GM19438 (cell line): ENCODE results near the gene PRKCQ.

Source experiments
- ATAC-seq: cut with Tn5 transposase; IDR thresholded peaks from one replicate; pipeline ENCODE4 v1.9.1; 2021; ENCODE audit warnings: low read depth; ENCODE audit not compliant: unreplicated experiment

PRKCQ gene

DNA sequence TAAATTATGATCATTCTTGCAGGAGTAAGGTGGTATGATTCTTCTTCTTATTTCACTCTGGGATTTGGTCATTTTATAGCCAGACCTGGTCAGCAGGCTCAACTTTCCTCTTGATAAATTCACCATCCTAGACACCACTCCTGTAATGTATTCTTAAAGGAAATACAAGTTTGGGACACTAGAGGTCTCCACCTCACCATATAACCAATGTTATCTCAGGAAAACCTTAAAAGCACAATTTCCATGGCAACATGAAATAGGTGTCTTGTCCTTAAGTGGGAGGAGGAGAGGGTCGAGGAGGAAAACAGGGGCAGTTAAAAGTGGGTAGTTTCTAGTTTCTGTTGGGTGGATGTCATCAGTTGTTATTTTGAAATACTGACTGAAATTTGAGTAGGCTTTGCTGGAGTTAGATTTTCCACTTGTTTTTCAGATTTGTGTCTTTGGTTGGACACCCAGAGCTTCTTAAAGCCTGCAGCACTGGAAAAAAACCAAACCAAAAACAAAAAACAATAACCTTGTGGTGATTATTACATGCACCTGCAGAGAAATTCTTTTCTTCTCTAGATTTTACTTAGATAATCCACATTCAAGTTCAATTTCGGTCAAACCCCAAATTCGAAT, 163.1 kb downstream of the PRKCQ start:
- ATAC-seq, result no peak

- ATAC-seq, result no peak
Observed at GRCh38 chr10:6411436-6411835, 168.6 kb downstream of the PRKCQ start.

- no peak for ATAC-seq
Observed at GRCh38 chr10:6410830-6411229, 169.2 kb downstream of the PRKCQ start.

DNA sequence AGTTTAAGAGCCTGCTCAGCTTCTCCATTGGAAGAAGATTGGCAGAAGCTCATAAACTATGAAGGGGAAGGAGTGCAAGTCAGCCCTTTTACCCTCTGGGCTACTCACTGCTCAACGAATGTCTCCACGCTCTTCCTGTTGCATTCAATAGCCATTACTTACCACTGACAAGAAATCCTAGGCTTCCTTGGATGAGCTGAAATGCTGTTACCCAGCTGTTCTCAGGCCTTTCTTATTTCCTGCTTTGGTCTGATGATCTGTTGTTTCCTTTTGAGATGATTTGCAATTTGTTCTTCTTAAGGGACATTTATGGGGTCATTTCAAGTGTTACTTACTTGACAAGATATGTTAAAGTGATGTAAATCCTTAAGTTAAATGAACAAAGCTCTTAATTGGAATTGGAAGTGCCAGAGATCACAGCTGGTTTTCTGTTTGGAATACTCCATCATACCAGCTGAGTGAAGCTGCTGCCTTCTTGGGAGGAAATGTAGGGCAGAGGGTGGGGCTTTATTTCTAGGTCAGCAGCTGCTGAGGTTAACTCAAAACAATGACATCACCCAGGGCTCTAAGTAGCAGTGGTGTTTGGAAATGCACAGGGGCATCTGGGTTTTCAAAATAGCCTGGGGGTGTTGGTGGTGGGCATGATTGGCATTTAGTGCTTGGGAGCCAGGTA, 170.0 kb downstream of the PRKCQ start:
- ATAC-seq, result no peak

DNA sequence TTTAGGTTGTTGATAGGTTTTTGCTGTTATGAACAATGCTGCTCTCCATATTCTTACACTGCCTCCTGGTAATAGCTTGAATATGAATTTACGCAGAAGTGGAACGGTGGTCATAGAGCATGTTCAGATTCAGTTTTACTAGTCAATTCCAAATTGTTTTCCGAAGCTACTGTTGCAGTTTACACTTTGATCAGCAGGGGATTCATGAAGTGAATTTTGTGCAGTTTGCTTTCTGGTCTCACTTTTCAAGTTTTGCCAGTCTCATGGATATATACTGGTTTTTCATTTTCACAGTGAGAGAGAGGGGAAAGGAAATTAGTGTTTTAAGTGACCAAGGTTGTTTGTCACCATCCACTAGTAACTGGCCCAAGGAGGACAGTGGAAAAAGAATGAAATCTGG, 171.3 kb downstream of the PRKCQ start:
- ATAC-seq, result no peak

DNA sequence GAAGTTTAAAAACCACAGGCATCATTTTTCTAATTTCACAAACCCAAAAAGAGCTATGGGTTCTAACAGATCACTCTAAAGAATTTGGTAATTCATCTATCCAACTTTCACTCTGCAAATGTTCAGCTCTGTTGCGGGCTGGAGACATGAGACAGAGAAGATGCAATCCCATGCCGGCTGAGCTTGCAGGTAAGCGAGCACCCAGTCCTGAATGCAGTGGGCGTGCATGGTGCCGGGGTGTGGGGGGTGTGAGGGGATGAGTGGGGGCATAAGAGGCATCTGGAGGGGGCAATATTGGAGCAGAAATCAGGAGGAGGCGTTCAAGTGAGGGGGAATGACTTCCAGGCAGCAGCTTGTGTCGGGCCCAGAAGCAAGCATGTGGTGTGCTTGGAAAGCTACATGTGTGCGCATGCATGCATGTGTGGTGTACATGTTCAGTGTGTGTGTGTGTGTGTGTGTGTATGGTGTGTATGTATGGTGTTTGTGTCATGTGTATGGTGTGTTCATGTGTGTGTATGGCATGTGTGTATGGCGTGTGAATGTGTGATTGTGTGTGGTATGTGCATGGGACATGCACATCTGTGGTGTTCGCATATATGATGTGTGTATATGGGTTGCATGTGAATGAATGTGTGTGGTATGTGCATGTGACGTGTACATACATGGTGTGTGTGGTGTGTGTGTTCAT, 172.9 kb downstream of the PRKCQ start:
- ATAC-seq, result no peak

- ATAC-seq, result no peak
Observed at GRCh38 chr10:6406220-6407033, 173.6 kb downstream of the PRKCQ start.

GRCh38 chr10:6405713-6406112, 174.4 kb downstream of the PRKCQ start:
- no peak for ATAC-seq

GRCh38 chr10:6404127-6405072, 175.7 kb downstream of the PRKCQ start:
- no peak for ATAC-seq

DNA sequence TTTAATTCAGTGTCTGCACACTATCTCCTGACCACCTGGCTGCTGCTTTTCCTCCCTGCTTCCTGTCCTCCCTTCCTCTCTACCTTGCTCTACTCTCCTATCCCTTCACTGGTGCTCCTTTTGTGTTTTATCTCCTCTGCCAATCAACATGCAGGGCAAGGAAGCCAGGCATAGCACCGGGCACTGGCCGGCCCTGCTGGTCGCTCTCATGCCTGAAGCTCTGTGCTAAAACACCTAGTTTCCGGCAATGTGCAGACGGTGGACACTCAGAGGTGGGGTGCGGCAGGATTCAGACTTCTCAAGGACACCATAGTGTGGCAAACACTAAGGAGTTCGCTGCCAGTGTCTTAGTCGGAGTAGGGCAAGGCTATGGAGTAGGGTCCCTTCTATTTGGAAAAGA, 177.1 kb downstream of the PRKCQ start:
- no peak for ATAC-seq

- ATAC-seq, result no peak
Observed at GRCh38 chr10:6402349-6402709, 177.7 kb downstream of the PRKCQ start.

- peak; percentile 77 for ATAC-seq
Observed at GRCh38 chr10:6401558-6402348, 178.3 kb downstream of the PRKCQ start.

DNA sequence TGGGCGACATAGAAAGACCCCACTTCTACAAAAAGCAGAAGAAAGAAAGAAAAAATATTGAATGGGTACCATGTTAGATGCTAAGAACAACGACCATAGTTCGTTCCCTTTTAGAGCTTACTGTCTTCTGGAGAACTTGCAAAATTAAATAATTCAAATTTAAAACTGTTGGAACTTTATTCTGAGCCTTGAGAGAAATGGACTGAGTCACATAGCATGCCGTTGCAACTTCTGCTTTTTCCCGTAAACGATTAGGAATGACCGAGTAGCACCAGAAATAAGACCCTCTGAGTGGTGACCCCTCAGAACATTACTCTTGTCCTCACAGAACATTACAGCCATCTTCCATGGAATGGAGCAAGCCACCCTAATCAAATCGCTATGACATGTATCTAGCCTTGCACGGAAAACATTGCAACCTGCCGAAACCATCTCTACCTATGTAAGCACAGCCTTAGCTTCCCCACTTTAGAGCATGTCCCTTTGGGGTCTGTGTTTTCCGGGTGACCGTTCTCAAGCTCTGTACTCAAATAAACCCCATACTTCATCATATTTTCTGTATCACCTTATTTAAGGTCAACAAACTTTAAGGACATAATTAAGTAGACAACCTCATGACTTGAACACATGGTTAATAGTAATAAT, 179.1 kb downstream of the PRKCQ start:
- ATAC-seq, result no peak

DNA sequence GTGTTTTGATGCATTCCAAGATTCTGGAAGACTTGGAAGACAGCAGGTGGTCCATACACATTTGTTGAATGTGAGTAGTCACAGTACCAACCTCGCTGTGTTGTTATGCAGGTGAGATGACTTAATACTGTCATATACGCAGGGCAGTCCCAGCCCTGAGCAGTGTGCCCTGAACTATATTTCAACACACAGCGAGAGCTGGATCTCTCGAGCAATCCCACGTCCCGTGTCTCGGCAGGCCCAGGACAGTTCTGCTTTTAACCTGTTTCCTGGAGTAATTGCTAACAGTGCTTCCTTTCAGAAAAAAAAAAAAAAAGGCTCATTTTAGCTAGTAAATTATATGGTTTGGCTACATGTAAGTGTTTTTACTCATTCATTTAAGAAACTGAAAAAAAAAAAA, 179.7 kb downstream of the PRKCQ start:
- ATAC-seq, result no peak

GRCh38 chr10:6399879-6400278, 180.2 kb downstream of the PRKCQ start:
- ATAC-seq, result no peak

DNA sequence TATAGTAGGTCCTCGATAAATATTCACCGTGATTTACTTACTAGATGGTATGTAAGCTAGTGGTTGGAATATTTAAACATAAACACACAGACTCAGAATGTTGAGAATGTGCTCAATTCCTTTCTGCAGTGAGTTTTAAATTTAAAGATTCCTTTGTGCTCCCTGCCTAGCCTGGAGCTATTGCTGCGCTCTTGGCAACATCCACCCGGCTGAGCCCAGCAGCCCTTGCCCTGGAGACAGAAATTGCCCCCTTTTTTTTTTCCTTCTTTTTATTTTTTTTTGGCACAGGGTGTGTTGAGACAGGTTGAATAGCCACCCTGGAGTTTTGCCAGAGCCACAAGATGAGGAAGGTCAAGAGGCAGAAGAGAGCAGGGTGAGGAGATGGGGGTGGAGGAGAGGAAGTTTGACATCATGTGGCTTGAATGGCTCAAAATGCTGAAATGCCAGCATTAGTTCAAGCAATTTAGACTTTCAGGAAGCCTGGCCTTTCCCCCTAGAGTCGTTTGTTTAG, 180.8 kb downstream of the PRKCQ start:
- no peak for ATAC-seq

DNA sequence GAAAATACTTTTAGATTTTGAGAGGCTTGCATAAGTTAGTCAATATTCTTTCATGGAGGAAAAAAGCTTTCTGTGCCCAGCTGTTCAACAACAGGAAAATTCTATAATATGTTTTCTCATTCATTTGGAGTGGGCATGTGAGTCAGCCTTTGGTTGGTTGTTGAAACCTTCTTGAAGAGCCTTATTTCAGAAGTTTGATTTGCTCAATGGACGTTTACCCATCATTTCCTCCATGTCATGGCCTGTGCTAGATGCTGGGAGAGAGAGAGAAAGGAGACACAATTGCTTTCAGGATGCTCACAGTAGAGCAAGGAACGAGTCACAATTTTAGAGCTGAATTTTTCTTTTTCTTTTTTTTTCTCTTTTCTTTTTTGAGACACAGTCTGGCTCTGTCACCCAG, 181.7 kb downstream of the PRKCQ start:
- no peak for ATAC-seq

- no peak for ATAC-seq
Observed at GRCh38 chr10:6396652-6397051, 183.4 kb downstream of the PRKCQ start.

GRCh38 chr10:6396226-6396625, 183.8 kb downstream of the PRKCQ start:
- no peak for ATAC-seq
